Fibroblast of villous mesenchyme (primary cell): ENCODE measurements around the gene CREB5. TPM values are rescaled to one million over a fixed set of nuclear protein-coding genes. Genes with fewer than 3 reads are reported as not detected.

Experiments
- DNase-seq: peaks from one replicate; pipeline ENCODE4 v3.0.0-alpha.2; 2010; ENCODE audit warnings: low read depth
- H3K4me3 ChIP-seq: 2 replicates; pipeline ENCODE4 v1.5.1; 2011; ENCODE audit warnings: low read depth, mild to moderate bottlenecking, low read length
- total RNA-seq: library from RNA; depleted of rRNA; stranded (reverse); fragments of >200 nt; gene quantifications from 2 replicates; pipeline ENCODE4 v1.2.3, GENCODE V29; 2012
- TF ChIP-seq, protein P1 (sequence below): IDR thresholded peaks from 2 replicates; pipeline ENCODE4 v1.5.1; 2012; ENCODE audit warnings: low read depth, mild to moderate bottlenecking, low read length; ENCODE audit not compliant: insufficient read depth

Gene CREB5
- total RNA-seq, 1 donor: 6.0 TPM

DNA sequence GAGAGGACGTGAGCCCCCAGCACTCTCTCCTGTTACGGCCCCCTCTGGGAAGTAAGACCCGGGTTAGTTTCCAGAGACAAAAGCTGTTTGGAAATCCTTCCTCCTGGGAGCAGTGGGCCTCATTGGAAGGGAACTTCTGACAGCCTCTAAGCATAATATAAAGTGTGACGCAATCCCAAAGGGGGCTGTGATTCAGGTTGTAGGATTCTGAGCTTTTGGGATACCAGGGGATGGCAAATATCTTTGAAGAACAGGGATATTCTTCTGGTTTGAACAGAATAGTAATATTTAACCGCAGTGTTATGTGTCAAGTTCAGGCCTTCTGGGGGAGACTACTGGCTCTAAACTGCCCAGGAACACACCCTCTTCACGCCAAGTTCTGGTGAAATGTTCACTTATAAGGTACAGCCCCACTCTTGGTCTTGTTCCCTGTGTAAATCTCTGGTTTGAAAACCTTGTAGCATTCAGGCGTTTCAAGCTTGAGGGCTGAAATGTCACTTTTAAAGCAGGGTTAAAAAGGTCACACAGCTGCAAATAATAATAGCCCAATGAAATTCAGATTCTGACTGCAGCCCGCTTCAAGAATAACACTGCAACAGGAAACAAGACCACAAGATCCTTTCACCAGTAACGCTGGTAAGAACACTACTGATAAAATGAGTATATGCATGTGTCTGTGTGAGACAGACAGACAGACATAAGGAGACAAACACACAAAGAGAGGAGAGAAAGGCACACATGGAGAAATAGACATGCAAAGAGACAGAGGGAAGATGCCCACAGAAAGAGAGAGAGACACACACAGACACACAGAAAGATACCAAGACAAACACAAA lies 69.0 kb downstream of the CREB5 start:
- peak; percentile 39 for DNase-seq
- no peak overlapping the region for H3K4me3 ChIP-seq
- TF ChIP-seq, protein P1, sequence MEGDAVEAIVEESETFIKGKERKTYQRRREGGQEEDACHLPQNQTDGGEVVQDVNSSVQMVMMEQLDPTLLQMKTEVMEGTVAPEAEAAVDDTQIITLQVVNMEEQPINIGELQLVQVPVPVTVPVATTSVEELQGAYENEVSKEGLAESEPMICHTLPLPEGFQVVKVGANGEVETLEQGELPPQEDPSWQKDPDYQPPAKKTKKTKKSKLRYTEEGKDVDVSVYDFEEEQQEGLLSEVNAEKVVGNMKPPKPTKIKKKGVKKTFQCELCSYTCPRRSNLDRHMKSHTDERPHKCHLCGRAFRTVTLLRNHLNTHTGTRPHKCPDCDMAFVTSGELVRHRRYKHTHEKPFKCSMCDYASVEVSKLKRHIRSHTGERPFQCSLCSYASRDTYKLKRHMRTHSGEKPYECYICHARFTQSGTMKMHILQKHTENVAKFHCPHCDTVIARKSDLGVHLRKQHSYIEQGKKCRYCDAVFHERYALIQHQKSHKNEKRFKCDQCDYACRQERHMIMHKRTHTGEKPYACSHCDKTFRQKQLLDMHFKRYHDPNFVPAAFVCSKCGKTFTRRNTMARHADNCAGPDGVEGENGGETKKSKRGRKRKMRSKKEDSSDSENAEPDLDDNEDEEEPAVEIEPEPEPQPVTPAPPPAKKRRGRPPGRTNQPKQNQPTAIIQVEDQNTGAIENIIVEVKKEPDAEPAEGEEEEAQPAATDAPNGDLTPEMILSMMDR: no peak

DNA sequence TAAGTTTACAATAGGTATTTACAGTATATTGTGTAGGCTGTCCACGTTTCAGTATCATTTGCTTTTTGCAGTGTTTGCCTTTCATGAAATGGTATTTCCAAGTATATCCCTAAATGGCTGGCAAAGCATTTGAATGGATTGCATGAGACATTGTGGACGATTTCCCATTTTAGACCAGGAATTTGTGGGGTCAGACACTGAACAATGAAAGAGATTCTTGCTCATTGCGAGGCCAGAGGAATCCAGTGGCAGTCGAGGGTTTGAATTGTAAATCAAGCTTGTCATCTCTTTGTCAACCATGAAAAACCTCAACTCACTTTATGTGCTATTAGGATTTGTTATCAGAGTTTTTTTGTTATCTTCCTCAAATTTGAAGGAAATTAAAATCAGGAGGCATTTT lies 70.8 kb downstream of the CREB5 start:
- no peak for DNase-seq
- no peak overlapping the region for H3K4me3 ChIP-seq
- TF ChIP-seq, protein P1: no peak

DNA sequence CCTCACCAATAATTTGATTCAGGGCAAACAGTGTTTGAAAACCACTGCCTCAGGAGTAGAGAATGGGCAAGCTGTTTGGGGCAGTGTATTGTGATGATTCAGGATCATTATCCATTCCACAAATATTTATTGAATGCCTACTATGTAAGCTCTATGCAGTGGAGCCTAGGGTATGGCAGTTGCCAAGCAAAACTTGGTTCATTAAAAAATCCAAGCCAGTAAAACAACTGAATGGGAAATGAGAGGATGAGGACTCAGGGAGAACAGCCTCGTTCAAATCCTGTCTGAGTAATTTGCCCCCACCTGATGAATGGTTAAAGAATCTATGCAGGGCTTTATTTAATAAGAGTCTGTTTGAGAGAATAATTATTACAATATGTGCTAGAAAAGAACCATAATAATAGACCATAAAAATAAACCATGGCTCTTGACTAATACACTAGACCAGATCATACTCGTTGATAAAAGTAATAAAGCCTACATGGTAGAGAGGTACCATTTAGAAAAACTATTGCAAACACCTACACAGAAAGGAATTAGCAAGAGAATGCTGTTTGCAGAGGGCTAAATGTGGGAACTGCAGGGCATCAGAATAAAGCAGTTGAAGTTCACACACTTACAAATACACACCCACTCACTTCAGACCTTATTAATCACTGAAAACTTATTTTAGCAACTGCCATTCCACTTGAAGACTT lies 71.7 kb downstream of the CREB5 start:
- no peak overlapping the region for H3K4me3 ChIP-seq
- TF ChIP-seq, protein P1: no peak
- DNase-seq: no peak

DNA sequence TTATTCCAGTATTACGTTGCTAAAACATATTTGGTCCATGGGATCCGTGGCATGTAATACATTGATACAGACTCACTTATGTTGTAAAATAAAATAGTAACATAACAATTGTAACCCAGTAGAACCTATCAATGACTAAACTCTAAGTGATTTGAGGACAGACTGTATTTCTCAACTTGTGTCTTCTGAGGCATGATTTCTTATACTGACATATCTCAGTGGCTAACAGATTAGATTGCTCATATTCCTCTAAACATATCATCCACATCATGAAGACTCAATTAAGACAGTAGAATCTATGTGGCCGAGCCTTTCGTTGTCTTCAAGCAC lies 72.3 kb downstream of the CREB5 start:
- TF ChIP-seq, protein P1: no peak
- DNase-seq: no peak
- no peak overlapping the region for H3K4me3 ChIP-seq

DNA sequence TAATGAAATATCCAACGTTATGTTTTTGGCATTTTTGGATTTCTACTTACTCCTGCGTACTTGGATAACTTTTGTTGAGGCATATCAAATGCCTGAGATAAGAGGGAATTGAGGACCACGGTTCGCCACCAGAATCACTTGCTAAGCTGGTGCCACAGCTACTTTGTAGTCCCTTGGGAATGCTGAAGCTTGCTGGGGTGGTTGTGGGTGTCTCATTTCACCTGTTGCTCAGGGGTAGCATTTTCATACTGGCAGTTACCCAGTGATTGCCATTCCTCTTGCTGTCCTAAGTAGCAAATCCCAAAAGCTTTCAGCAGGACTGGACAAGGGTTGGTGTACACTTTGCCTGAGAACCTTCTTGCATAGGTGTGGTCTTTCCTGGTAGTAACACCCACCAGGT lies 75.2 kb downstream of the CREB5 start:
- TF ChIP-seq, protein P1: no peak
- H3K4me3 ChIP-seq: no peak overlapping the region
- no peak for DNase-seq

DNA sequence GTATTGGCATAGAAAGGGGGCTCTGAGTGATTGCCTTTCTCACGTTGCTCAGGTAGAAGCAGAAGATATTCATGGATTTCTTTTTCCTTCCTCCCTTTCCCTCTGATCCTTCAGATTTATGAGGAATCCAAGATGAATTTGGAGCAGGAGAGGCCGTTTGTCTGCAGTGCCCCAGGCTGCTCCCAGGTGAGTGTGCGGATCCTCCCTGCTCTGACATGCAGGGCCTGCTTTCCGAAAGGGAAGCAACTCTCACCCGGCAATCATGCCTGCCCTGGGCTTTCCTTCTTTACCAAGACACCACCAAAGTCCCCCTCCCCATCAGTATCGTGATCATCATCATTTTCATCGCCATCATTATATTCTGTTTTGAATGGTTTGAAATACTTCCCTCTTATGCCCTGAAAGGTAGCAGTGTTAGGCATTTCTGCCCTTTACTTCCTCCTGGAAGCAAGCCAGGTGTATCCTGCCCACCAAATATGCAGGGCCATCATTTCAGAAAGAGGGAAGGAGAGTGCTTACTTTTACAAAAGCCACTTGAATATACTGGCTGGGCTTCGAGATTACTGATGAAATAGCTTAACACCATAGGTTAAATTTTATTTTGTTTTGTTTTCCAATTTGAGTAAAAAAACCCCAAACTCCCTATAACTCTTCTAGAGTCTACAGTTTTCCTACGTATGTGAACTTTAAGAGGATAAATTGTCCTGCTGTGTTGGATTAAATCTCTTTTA lies 75.9 kb downstream of the CREB5 start:
- no peak overlapping the region for H3K4me3 ChIP-seq
- TF ChIP-seq, protein P1: no peak
- DNase-seq: no peak
